OCI-LY7 (cell line): ENCODE results near the gene CNOT6L.

Experiments used
- CTCF ChIP-seq: fragments of 200-600 bp; sonication (generic); conservative IDR thresholded peaks from 2 replicates; pipeline ENCODE4 v1.5.1; 2014; ENCODE audit warnings: mild to moderate bottlenecking, antibody characterized with exemption, low read length, moderate library complexity, mixed read lengths
- EZH2phosphoT487 ChIP-seq: fragments of 200-600 bp; sonication (generic); IDR thresholded peaks from 2 replicates; pipeline ENCODE4 v1.6.1; 2018; ENCODE audit warnings: low read depth, borderline replicate concordance, mild to moderate bottlenecking, mixed run types, antibody characterized with exemption, low read length, moderate library complexity, mixed read lengths

- TF ChIP-seq CTCF, result peak; percentile 61
- no peak for TF ChIP-seq EZH2phosphoT487
These were observed 121.1 kb downstream of the CNOT6L start for GRCh38 chr4:77697860-77698590.
